Stimulated activated CD8-positive, alpha-beta memory T cell treated with anti-CD3 and anti-CD28 coated beads, Interleukin-4, amount 100 ng/mL, for 48 hours (primary cell): Measurements from ENCODE around the gene GNAQ.

Experiments
- DNase-seq: peaks from one replicate; pipeline ENCODE4 v3.0.0-alpha.2; 2020

The GNAQ gene

DNA sequence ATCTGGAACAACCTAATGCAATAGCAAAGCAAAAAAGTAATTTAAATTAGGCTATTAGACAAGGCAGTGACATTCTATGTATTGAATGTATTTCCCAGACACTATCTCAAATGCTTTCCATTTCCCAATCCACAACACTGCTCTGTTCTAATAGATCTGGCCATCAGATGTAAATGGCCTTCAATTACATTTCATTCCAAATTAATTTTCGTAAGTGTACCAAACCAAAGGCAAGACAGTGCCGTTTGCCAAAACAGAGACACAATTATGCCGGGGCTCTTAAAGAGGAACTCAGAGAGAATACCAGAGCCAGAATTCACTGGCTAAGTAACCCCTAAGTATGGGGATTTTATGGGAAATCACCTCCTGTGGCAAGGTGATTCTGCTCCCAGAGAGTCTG, 63.1 kb downstream of the GNAQ start:
- no peak for DNase-seq

GRCh38 chr9:77966718-77967117, 64.9 kb downstream of the GNAQ start:
- DNase-seq = no peak

DNA sequence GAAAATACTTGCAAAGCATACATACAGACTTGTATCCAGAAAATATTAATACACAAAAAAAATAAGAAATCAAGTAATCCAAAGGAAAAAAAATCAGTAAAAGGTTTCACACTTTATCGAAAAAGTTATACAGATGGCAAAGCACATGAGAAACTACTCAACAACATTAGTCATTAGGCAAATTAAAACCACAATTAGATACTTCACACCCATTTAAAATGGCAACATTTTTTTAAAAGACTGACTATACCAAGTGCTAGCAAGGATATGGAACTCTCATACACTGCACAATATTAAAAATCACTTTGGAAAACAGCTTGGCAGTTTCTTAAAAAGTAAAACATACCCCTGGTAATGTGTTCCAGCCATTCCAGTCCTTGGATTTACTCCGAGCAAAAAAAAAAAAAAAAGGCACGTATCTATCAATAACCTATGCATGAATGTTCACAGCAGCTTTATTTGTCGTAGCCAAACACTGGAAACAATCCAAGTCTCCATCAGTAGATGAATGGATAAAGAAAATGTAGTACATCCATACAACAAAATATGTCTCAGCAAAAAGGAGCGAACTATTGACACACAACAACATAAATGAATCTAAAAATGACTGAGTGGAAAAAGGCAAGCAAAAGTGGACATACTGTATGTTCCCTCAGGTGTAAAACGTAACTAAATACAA, 66.0 kb downstream of the GNAQ start:
- no peak for DNase-seq

DNA sequence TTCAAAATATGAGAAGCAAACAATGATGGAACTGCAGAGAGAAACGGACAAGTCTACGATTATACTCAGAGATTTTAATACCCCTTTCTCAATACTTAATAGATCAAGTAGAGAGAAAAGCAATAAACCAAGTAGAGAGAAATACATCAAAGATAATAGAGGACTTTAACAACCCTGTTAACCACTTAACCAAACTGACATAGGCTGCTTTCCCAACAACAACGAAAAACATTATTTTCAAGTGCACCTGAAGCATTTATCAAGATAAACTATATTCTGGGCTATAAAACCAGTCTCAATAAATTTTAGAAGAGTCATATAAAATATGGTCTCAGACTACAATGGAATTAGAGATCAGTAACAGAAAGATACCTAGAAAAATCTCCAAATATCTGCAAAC, 67.4 kb downstream of the GNAQ start:
- DNase-seq = no peak

- no peak for DNase-seq
These were observed 70.1 kb downstream of the GNAQ start for GRCh38 chr9:77961541-77961940.

- no peak for DNase-seq
These were observed 71.1 kb downstream of the GNAQ start for GRCh38 chr9:77960356-77961153.

- DNase-seq = no peak
These were observed 71.8 kb downstream of the GNAQ start for GRCh38 chr9:77959803-77960202.

GRCh38 chr9:77957652-77958051, 74.0 kb downstream of the GNAQ start:
- no peak for DNase-seq

DNA sequence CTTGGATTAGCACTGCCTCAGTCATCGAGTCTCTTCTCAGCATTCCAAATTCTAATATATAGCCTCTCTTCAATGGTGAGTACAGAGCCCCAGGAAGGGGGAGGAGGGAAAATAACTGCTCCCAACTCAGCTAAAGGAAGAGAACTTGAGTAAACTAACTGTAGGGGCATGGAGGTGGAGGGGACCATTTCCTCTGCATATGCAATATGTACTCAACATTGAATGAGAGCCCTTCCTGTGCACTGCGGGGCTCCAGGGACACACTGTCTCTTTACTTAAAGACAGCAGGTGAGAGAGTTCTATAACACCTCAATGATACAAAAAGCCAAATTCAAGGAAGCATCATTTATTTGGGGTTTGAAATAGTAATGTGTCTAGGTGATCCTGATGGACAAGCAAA, 75.1 kb downstream of the GNAQ start:
- DNase-seq = no peak

GRCh38 chr9:77954666-77955015, 77.0 kb downstream of the GNAQ start:
- DNase-seq = no peak

- no peak for DNase-seq
These were observed 77.5 kb downstream of the GNAQ start for GRCh38 chr9:77954013-77954665.

- DNase-seq = no peak
These were observed 78.0 kb downstream of the GNAQ start for GRCh38 chr9:77953590-77953989.

DNA sequence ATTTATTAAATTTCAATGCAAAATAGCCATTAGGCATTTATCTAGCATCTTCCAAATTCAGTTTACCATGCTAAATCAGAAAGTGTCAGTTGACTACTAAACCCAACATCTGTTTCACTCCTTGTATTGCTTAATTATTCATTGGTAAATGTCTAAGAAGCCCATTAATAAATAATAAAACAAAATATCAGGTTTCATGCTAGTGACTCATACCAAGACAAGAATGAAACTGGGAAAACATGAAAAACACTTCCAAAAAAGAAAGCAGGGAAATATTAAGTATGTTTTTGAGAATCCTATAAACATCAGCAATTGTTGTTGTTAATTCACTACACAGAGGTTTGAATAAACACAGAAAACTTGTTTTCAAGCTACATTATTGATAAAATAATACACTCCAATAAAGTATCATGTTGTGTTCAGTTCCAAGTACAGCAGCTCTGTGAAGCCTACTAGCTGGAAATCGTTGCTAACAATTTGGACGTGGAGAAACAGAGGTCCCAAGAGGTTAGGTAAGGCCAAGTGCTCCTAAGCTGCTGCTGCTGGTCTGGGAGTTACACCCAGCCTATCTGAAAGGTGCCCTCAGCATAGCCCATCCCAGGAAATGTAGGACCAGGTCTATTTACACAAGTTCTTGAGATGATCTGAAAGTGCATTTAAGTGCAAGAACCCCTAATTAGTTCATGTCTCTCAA, 78.8 kb downstream of the GNAQ start:
- DNase-seq = no peak

DNA sequence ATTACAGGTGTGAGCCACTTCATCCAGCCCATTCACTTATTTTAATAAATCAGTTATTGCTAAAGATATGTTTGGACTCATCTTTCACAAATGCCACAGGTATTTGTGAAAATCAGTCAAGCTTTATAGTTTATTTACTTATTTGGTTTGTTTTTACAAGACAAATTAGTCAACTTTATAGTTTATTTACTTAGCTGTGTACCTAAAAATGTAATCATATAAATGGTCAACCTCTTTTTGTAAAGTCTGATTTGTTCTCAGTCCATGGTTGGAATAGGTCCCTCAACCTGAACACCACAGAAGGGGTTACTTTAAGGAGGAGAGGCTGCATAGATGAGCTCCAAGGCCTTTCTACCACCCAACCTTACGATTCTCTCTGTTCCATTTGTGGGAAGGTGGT, 80.2 kb downstream of the GNAQ start:
- DNase-seq = no peak

- DNase-seq = no peak
These were observed 81.7 kb downstream of the GNAQ start for GRCh38 chr9:77949751-77950436.

DNA sequence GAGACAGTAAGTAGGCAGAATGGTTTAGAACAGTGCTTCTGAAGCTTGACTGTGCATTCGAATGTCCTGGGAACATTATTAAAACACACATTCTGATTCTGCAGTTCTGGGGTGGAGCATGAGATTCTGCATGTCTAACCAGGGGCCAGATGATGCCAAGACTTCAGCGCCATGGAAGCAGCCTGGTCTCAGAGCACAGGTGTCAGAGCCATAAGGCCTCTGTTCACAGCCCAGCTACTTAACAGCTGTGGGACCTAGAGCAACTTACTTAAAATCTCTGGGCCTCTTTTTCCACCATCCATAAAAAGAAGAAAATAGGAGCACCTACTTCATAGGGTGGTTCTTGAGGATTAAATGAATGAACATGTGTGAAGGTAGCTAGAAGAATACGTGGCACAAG, 84.0 kb downstream of the GNAQ start:
- no peak for DNase-seq

- DNase-seq = no peak
These were observed 84.5 kb downstream of the GNAQ start for GRCh38 chr9:77946969-77947620.

- no peak for DNase-seq
These were observed 85.3 kb downstream of the GNAQ start for GRCh38 chr9:77946296-77946695.

GRCh38 chr9:77945798-77946197, 85.8 kb downstream of the GNAQ start:
- no peak for DNase-seq

- no peak for DNase-seq
These were observed 86.9 kb downstream of the GNAQ start for GRCh38 chr9:77944556-77945243.

- no peak for DNase-seq
These were observed 88.6 kb downstream of the GNAQ start for GRCh38 chr9:77943057-77943456.

DNA sequence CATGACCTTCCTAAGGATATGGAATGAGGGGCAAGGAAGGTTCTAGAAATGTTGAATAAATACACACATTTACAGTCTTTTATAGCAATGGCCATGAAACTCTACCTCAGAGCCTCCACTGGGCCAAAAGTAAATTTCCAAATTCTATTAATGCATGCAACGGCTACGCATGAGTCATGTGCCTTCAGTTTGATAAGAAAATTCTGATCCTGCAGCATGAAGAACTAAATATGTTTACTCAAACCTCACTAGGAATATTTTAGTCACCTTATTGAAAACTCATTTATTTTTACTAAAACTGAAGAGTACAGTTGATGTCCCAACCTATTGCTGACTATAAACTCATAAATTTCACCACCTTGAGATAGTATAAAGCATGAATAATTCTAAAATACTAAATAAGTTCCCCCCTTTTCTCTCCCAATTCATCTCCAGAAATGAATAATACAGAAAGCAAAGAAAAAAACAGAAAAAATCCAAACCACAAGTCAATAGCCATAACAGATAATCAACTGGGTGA, 92.4 kb downstream of the GNAQ start:
- DNase-seq = no peak
